ENCODE data around the gene TBC1D5.

TBC1D5 gene

DNA sequence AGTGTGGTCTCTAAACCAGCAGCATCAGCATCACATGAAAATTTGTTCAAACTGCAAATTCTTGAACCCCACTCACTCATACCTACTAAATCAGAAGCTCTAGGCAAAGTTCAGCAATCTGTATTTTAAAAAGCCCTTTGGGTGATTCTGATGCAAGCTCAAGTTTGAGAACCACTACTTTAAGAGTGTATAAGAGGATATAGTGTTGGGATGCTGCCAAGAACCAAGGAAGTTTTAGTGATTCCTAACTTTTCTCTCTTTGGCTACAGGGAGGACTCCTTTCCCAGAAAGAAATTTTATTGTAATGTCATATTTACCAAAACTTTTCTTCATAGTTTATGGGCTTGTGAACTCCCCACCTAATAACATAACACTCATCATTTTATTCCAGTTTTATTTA is 422.2 kb downstream of the TBC1D5 start:
- Histone ChIP-seq H3K4me1 (ENCODE audit: insufficient read depth, low read length, poor library complexity, severe bottlenecking) (peaks cover 20% of the 10 kb centered on the region), H3K9me3 (ENCODE audit: insufficient read depth, low read depth, low read length) (no peaks in the 10 kb centered on the region), H3K4me3 (ENCODE audit: low read length, poor library complexity, severe bottlenecking) (no peak overlapping the region), H4K20me1 (ENCODE audit: insufficient read depth, low read length, poor library complexity, severe bottlenecking) (no peaks in the 10 kb centered on the region), H2AFZ (ENCODE audit: low read length) (no peak overlapping the region), H3K36me3 (ENCODE audit: insufficient read depth, low read length) (no peaks in the 10 kb centered on the region; the same call in 1 of the 2 replicates), H3K9me2 (replicated peaks; ENCODE audit: low read depth, low read length) (no peaks in the 10 kb centered on the region), H3K27me3 (ENCODE audit: insufficient read depth, low read length, poor library complexity, severe bottlenecking) (no peaks in the 10 kb centered on the region), H3K4me2 (ENCODE audit: low read depth, low read length, poor library complexity, severe bottlenecking) (no peak overlapping the region), H3K79me2 (ENCODE audit: insufficient read depth, low read length) (no peaks in the 10 kb centered on the region), H3K9ac (ENCODE audit: low read depth, low read length, poor library complexity, severe bottlenecking) (no peak overlapping the region), H3F3A (ENCODE audit: low read depth) (peaks cover 6% of the 10 kb centered on the region; the same call in 1 of the 2 replicates)
- no peak for TF ChIP-seq EZH2phosphoT487 (IDR thresholded peaks at IDR 0.05; ENCODE audit: borderline replicate concordance)
- TF ChIP-seq, protein P1, sequence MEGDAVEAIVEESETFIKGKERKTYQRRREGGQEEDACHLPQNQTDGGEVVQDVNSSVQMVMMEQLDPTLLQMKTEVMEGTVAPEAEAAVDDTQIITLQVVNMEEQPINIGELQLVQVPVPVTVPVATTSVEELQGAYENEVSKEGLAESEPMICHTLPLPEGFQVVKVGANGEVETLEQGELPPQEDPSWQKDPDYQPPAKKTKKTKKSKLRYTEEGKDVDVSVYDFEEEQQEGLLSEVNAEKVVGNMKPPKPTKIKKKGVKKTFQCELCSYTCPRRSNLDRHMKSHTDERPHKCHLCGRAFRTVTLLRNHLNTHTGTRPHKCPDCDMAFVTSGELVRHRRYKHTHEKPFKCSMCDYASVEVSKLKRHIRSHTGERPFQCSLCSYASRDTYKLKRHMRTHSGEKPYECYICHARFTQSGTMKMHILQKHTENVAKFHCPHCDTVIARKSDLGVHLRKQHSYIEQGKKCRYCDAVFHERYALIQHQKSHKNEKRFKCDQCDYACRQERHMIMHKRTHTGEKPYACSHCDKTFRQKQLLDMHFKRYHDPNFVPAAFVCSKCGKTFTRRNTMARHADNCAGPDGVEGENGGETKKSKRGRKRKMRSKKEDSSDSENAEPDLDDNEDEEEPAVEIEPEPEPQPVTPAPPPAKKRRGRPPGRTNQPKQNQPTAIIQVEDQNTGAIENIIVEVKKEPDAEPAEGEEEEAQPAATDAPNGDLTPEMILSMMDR (conservative IDR thresholded peaks at IDR 0.05; ENCODE audit: low read length), result no peak

- Histone ChIP-seq H2AFZ (ENCODE audit: low read length) (no peak overlapping the region), H3K4me3 (ENCODE audit: low read length, poor library complexity, severe bottlenecking) (no peak overlapping the region), H3K36me3 (ENCODE audit: insufficient read depth, low read length) (no peaks in the 10 kb centered on the region; the same call in 1 of the 2 replicates), H3F3A (ENCODE audit: low read depth) (no peaks in the 10 kb centered on the region), H3K9me3 (ENCODE audit: insufficient read depth, low read depth, low read length) (no peaks in the 10 kb centered on the region), H3K4me1 (ENCODE audit: insufficient read depth, low read length, poor library complexity, severe bottlenecking) (no peaks in the 10 kb centered on the region), H3K27me3 (ENCODE audit: insufficient read depth, low read length, poor library complexity, severe bottlenecking) (no peaks in the 10 kb centered on the region), H3K9me2 (replicated peaks; ENCODE audit: low read depth, low read length) (no peaks in the 10 kb centered on the region), H4K20me1 (ENCODE audit: insufficient read depth, low read length, poor library complexity, severe bottlenecking) (no peaks in the 10 kb centered on the region), H3K4me2 (ENCODE audit: low read depth, low read length, poor library complexity, severe bottlenecking) (no peak overlapping the region), H3K9ac (ENCODE audit: low read depth, low read length, poor library complexity, severe bottlenecking) (no peak overlapping the region), H3K79me2 (ENCODE audit: insufficient read depth, low read length) (no peaks in the 10 kb centered on the region)
- TF ChIP-seq, protein P1 (conservative IDR thresholded peaks at IDR 0.05; ENCODE audit: low read length), result no peak
- no peak for TF ChIP-seq EZH2phosphoT487 (IDR thresholded peaks at IDR 0.05; ENCODE audit: borderline replicate concordance)
Measured at GRCh38 chr3:17315897-17316296, 426.5 kb downstream of the TBC1D5 start.

DNA sequence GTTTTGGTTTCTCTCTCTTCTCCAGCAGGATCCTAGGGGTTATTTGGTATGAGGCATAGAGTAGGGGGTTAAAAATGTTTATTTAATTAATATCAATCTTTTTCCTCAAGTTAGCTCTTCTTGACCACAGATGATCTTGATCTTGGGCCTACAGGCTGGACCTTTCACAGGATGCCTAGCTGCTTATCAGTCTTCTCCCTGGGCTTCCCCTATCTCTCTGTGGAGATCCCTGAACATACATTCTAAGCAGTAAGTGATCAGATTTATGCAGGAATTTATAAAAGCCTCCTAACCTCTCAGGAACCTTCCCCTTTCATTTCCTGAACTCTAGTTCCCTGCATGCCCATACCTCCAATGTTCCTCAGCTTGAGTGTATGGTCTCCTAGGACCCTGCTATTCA is 428.3 kb downstream of the TBC1D5 start:
- Histone ChIP-seq H3K9ac (ENCODE audit: low read depth, low read length, poor library complexity, severe bottlenecking) (no peak overlapping the region), H4K20me1 (ENCODE audit: insufficient read depth, low read length, poor library complexity, severe bottlenecking) (no peaks in the 10 kb centered on the region), H3K36me3 (ENCODE audit: insufficient read depth, low read length) (no peaks in the 10 kb centered on the region; the same call in 1 of the 2 replicates), H3K4me1 (ENCODE audit: insufficient read depth, low read length, poor library complexity, severe bottlenecking) (no peaks in the 10 kb centered on the region), H3K9me2 (replicated peaks; ENCODE audit: low read depth, low read length) (no peaks in the 10 kb centered on the region), H3K4me2 (ENCODE audit: low read depth, low read length, poor library complexity, severe bottlenecking) (no peak overlapping the region), H3F3A (ENCODE audit: low read depth) (no peaks in the 10 kb centered on the region), H3K9me3 (ENCODE audit: insufficient read depth, low read depth, low read length) (no peaks in the 10 kb centered on the region), H3K79me2 (ENCODE audit: insufficient read depth, low read length) (no peaks in the 10 kb centered on the region), H3K4me3 (ENCODE audit: low read length, poor library complexity, severe bottlenecking) (no peak overlapping the region), H3K27me3 (ENCODE audit: insufficient read depth, low read length, poor library complexity, severe bottlenecking) (no peaks in the 10 kb centered on the region), H2AFZ (ENCODE audit: low read length) (no peak overlapping the region)
- TF ChIP-seq EZH2phosphoT487 (IDR thresholded peaks at IDR 0.05; ENCODE audit: borderline replicate concordance), result no peak
- TF ChIP-seq, protein P1 (conservative IDR thresholded peaks at IDR 0.05; ENCODE audit: low read length), result no peak

Data from Loucy (cell line).